Lung (tissue), 12 donors: ENCODE results near the gene C3orf20. TPM values are rescaled to one million over a fixed set of nuclear protein-coding genes. Genes with fewer than 3 reads are reported as not detected.

Experiments
- ATAC-seq: fragments of 200-7000 bp; cut with Tn5 transposase; one replicate; pipeline ENCODE4 v1.9.1; 2020; ENCODE audit warnings: moderate number of reproducible peaks; ENCODE audit not compliant: insufficient read depth, low FRiP score
- DNase-seq, 3 donors: peaks; one replicate each; pipeline ENCODE4 v3.0.0-alpha.2; 2013 to 2017
- H3K27ac ChIP-seq, 2 donors: one replicate each; pipeline ENCODE4 v1.5.1; 2013; ENCODE audit warnings: mild to moderate bottlenecking in 2 of 2, moderate library complexity in 2 of 2, control low read depth in 1 of 2, inconsistent platforms in 1 of 2, low read depth in 1 of 2, low read length in 1 of 2
- H3K27me3 ChIP-seq, 3 donors: one replicate each; pipeline ENCODE4 v1.5.1; 2013; ENCODE audit warnings: low read length in 2 of 3; ENCODE audit not compliant: control insufficient read depth in 3 of 3, insufficient read depth in 3 of 3
- H3K36me3 ChIP-seq, 4 donors: one replicate each; pipeline ENCODE4 v1.5.1; 2013; ENCODE audit warnings: low read length in 4 of 4, mild to moderate bottlenecking in 1 of 4, moderate library complexity in 1 of 4; ENCODE audit not compliant: control insufficient read depth in 4 of 4, insufficient read depth in 4 of 4
- H3K4me1 ChIP-seq, 5 donors: one replicate each; pipeline ENCODE4 v1.5.1; 2013; ENCODE audit warnings: low read length in 5 of 5, mild to moderate bottlenecking in 2 of 5, moderate library complexity in 1 of 5; ENCODE audit not compliant: control insufficient read depth in 5 of 5, insufficient read depth in 5 of 5
- H3K4me3 ChIP-seq: one replicate; pipeline ENCODE4 v1.5.1; 2013; ENCODE audit warnings: mild to moderate bottlenecking, control low read depth, moderate library complexity
- H3K9ac ChIP-seq, 2 donors: one replicate each; pipeline ENCODE4 v1.5.1; 2013; ENCODE audit warnings: low read length in 2 of 2, control low read depth in 1 of 2; ENCODE audit not compliant: insufficient read depth in 1 of 2
- H3K9me3 ChIP-seq, 4 donors: one replicate each; pipeline ENCODE4 v1.5.1; 2013; ENCODE audit warnings: low read length in 3 of 4, mild to moderate bottlenecking in 1 of 4, moderate library complexity in 1 of 4; ENCODE audit not compliant: control insufficient read depth in 4 of 4, insufficient read depth in 3 of 4
- WGBS, 2 donors: extraction: QIAGEN DNeasy Blood & Tissue Kit; methylation state at CpG; one replicate each; pipeline ENCODE4 v1.1.7; 2013; 5-methylcytosine and 5-hydroxymethylcytosine counted together
- polyA plus RNA-seq, 2 donors: library from polyadenylated mRNA; stranded (reverse); fragments of 200-250 nt; gene quantifications; one replicate each; pipeline ENCODE4 v1.2.1, GENCODE V29; 2013
- total RNA-seq, 2 donors: library from RNA; depleted of rRNA in 1 of 2; stranded (reverse); fragments of >200 nt in 1 of 2; gene quantifications; one replicate each; pipeline ENCODE4 v1.2.1, GENCODE V29; 2014 to 2021
- TF ChIP-seq, protein P1 (sequence below): IDR thresholded peaks from 2 replicates; pipeline ENCODE4 v1.5.1; 2012; ENCODE audit warnings: mild to moderate bottlenecking; ENCODE audit errors: control extremely low read depth, extremely low read depth
- donor health status: control.
- donor health status: control.
- donor health status: Bipolar disorder and iron deficiency.
- donor health status: healthy.
- donor health status: DM: yes; HTN: yes; CAD: no.

Gene C3orf20
- total and polyA plus RNA-seq, 4 donors: 0.03 to 0.14 (median 0.12) TPM; not detected in 1

DNA sequence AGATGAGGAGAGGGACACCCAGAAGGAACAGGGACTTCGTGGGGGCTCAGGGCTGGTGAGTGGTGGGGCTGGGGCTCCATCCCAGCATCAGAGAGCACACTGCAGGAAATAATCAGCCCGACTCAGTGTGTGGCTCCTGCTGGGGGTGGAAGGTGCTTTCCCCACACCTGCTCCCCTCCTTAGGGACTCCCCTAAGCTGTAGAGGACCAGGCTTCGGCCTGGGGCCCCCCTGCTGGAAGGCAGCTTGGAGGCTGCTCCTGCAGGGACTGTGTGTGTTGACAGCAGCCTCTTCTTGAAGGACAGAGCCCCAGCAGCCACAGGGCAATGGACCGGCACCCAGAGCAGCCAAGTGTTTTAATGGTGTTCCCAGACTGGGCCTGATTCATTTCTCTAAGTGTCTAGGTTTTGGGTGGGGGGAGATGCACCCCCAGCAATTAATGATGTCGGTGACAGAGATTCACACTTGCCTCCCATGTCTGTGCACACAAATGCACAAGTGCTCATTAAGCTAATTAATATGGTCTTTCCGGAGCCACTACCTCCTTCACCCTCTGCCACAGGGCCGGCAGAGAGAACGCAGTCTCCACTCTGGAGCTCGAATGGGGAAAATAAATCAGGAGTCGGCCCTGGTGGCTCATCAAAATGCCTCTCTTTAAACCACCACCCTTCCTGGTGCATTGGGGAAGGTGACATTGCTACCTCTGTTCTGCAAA, 126.9 kb downstream of the C3orf20 start:
- DNase-seq (no peak), ATAC-seq (no peak)
- H3K27ac ChIP-seq: peak overlapping the region in 1 of 2 donors; percentile 13
- TF ChIP-seq, protein P1, sequence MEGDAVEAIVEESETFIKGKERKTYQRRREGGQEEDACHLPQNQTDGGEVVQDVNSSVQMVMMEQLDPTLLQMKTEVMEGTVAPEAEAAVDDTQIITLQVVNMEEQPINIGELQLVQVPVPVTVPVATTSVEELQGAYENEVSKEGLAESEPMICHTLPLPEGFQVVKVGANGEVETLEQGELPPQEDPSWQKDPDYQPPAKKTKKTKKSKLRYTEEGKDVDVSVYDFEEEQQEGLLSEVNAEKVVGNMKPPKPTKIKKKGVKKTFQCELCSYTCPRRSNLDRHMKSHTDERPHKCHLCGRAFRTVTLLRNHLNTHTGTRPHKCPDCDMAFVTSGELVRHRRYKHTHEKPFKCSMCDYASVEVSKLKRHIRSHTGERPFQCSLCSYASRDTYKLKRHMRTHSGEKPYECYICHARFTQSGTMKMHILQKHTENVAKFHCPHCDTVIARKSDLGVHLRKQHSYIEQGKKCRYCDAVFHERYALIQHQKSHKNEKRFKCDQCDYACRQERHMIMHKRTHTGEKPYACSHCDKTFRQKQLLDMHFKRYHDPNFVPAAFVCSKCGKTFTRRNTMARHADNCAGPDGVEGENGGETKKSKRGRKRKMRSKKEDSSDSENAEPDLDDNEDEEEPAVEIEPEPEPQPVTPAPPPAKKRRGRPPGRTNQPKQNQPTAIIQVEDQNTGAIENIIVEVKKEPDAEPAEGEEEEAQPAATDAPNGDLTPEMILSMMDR: no peak
- WGBS, 2 donors: 63 to 74% methylated on average over 10 of the region's 10 CpGs
- H3K4me1 ChIP-seq: peaks cover 0 to 13% (median 0%) of the 10 kb centered on the region in 5 donors
- no peak overlapping the region for H3K4me3 ChIP-seq
- H3K9me3 ChIP-seq: peaks cover 0 to 2% (median 0%) of the 10 kb centered on the region in 4 donors
- H3K27me3 ChIP-seq: peaks cover 0 to 6% (median 0%) of the 10 kb centered on the region in 3 donors
- H3K9ac ChIP-seq: no peak overlapping the region
- H3K36me3 ChIP-seq: no peaks in the 10 kb centered on the region

DNA sequence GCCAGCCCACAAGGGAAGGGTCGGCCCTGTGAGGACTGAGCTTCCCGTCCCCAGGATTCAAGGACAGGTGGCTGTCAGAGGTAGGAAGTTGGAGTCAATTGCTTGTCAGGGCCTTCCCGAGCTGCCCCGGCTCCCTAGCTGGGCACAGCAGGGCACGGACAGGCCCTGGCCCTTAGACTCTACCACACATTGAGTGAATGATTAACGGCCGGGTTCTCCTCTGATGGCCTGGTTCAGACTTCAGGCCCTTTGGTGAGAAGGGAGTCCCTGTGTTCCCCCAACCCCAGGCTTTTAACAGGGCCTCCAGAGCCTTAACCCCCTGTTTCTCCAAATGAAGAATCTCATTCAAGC, 127.4 kb downstream of the C3orf20 start:
- WGBS, 2 donors: 63 to 80% methylated on average over 7 of the region's 7 CpGs
- TF ChIP-seq, protein P1: no peak
- Histone ChIP-seq H3K4me1 (peaks cover 0 to 12% (median 0%) of the 10 kb centered on the region in 5 donors), H3K9me3 (peaks cover 0 to 2% (median 0%) of the 10 kb centered on the region in 4 donors), H3K4me3 (no peak overlapping the region), H3K27ac (peak overlapping the region in 1 of 2 donors; percentile 40), H3K36me3 (no peaks in the 10 kb centered on the region), H3K27me3 (peaks cover 0 to 8% (median 0%) of the 10 kb centered on the region in 3 donors), H3K9ac (no peak overlapping the region)
- ATAC-seq (no peak), DNase-seq (no peak)

DNA sequence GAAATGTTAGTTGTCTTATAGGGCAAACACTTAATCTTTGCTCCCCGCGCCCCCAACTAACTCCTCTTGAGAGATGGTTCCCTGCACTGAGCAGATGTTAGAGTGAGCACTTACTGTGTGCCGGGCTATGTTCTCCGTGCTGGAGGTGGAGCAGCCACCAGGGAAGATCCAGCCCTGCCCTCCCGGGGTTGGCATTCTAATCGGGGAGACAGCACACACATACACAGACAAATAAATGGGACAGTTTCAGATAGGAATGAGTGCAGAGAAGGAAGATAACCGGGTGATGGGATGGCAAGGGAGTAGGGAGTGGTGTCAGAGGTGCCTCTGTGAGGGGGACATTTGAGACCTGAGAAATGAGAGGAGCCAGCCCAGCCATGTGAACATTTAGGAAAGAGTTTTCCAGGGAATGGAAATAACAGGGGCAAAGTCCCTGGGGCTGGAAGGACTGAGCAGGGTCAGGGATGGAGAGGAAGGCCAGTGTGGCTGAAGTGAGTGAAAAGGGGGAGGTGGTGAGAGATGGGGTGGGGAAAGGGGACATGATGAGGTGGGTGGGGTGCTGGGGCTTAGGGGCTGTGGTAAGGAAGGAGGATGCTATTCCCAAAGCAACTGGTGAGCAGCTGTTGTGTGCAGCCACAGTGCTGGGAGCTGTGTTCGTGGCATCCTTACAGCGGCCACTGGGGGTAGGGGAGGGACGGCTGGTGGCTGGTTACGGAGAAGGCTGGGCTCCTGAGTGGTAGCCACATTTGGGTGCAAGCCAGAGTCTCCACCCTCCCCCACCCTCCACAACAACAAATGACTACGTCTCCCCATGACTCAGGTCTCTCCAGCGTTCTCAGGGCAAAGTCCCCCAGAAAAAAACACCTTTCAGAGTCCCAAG, 128.4 kb downstream of the C3orf20 start:
- ATAC-seq (no peak), DNase-seq (no peak)
- H3K9me3 ChIP-seq: no peaks in the 10 kb centered on the region
- no peaks in the 10 kb centered on the region for H3K36me3 ChIP-seq
- peak overlapping the region in 1 of 2 donors; percentile 71 for H3K27ac ChIP-seq
- no peak overlapping the region for H3K4me3 ChIP-seq
- H3K4me1 ChIP-seq: peaks cover 0 to 13% (median 0%) of the 10 kb centered on the region in 5 donors
- H3K9ac ChIP-seq: no peak overlapping the region
- H3K27me3 ChIP-seq: peaks cover 0 to 17% (median 0%) of the 10 kb centered on the region in 3 donors
- 48 to 56% methylated on average over 13 of the region's 13 CpGs for WGBS, 2 donors
- TF ChIP-seq, protein P1: no peak
